ENCODE results near the gene ARL6IP1. TPM values are rescaled to one million over a fixed set of nuclear protein-coding genes. Genes with fewer than 3 reads are reported as not detected.

The ARL6IP1 gene
- total RNA-seq, 1 experiment from 2014 or later = 172 TPM

DNA sequence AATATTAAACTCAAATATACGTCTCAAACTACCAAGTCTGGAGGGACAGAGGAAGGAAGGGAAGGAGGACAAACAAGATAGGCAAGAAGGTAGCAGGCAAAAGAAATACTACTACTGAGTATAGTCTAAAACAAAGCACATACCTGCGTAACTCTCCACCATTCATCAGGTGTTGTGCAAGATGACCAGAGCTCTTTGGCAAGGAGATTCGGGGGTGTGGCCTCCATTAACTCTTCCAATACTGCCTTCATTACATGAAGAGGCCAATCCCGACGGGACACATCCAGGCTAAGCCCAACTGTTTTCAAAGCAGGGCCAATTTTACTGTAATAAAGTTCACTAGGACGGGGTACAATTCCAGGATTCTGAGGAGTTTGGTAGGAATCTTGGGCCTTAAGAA lies 38.2 kb upstream of the ARL6IP1 start:
- ChIA-PET POLR2A (no interaction called here), CTCF (interaction anchor here (1.0 kb wide), 1 partner anchor 38 kb away, joined by 3 read pairs; the partner anchor contains the start of gene ARL6IP1)
- DNase-seq (ENCODE audit: low spot score) (no peak), ATAC-seq (peak; percentile 66)
- Mint-ChIP-seq H3K36me3 (peaks cover 85% of the 10 kb centered on the region), H3K27me3 (ENCODE audit: low read depth) (no peaks in the 10 kb centered on the region), H3K4me1 (no peaks in the 10 kb centered on the region), H3K27ac (peak overlapping the region; percentile 39), H3K9me3 (no peaks in the 10 kb centered on the region), H3K4me3 (no peak overlapping the region)
- no peak for TF ChIP-seq FOXK1 (CRISPR knock-in tag; IDR thresholded peaks at IDR 0.05)
- no peak for TF ChIP-seq GRHL2 (CRISPR knock-in tag; IDR thresholded peaks at IDR 0.05; ENCODE audit: insufficient replicate concordance, severe bottlenecking)
- TF ChIP-seq, protein P1, sequence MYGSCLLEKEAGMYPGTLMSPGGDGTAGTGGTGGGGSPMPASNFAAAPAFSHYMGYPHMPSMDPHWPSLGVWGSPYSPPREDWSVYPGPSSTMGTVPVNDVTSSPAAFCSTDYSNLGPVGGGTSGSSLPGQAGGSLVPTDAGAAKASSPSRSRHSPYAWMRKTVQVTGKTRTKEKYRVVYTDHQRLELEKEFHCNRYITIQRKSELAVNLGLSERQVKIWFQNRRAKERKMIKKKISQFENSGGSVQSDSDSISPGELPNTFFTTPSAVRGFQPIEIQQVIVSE (CRISPR knock-in tag; IDR thresholded peaks at IDR 0.05; ENCODE audit: borderline replicate concordance) = no peak

DNA sequence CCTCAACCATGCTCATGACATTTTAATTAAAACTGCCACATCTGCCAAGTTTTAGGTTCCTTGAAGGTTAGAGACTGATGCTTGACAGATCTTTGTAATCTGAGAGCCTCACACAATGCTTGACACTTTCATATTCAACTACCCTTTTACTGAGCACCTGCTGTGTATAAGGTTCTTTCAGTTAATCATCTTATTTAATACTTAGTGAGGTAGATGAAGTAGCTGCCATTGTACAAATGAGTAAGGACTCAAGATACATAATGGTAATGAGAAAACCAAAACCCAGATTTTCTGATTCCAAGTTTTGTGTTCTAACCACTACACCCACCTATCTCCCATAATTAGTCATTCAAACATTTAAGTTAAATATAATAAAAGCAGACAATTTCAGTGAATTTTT lies 35.4 kb upstream of the ARL6IP1 start:
- ATAC-seq (no peak), DNase-seq (ENCODE audit: low spot score) (no peak)
- Mint-ChIP-seq H3K36me3 (peaks cover 86% of the 10 kb centered on the region), H3K27ac (no peak overlapping the region), H3K9me3 (no peaks in the 10 kb centered on the region), H3K4me3 (no peak overlapping the region), H3K27me3 (ENCODE audit: low read depth) (no peaks in the 10 kb centered on the region), H3K4me1 (no peaks in the 10 kb centered on the region)
- TF ChIP-seq, protein P1 (CRISPR knock-in tag; IDR thresholded peaks at IDR 0.05; ENCODE audit: borderline replicate concordance) = no peak
- TF ChIP-seq NFE2L1 (CRISPR knock-in tag; IDR thresholded peaks at IDR 0.05) = no peak
- POLR2A ChIA-PET = no interaction called here
- CTCF ChIA-PET = no interaction called here

DNA sequence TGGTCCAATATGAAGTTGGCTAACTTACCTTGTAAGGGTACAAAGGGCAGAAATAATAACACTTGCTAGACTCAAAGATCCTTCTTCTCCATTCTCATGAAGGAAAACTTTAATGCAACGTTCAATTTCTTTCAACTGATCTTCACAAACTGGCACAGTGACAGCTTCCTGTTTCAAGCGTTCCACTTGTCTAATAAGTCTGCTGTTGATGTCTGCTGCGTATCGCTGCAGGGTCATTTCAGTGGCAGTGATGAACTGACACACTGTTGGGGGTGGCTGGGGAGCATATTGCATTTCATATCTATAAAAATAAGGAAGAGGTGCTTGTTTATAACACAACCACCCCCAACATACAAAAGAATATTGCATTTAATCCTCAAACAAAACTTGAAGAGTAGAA lies 33.5 kb upstream of the ARL6IP1 start:
- no peak for TF ChIP-seq ZNF232 (CRISPR knock-in tag; IDR thresholded peaks at IDR 0.05)
- 0 out of 2 replicates have a peak, but pooled peaks have one; percentile 59 for TF ChIP-seq ZNF317 (CRISPR knock-in tag; IDR thresholded peaks at IDR 0.05; ENCODE audit: borderline replicate concordance, low read depth)
- no peak overlapping the region for H3K27ac Mint-ChIP-seq
- H3K36me3 Mint-ChIP-seq = peaks cover 82% of the 10 kb centered on the region

DNA sequence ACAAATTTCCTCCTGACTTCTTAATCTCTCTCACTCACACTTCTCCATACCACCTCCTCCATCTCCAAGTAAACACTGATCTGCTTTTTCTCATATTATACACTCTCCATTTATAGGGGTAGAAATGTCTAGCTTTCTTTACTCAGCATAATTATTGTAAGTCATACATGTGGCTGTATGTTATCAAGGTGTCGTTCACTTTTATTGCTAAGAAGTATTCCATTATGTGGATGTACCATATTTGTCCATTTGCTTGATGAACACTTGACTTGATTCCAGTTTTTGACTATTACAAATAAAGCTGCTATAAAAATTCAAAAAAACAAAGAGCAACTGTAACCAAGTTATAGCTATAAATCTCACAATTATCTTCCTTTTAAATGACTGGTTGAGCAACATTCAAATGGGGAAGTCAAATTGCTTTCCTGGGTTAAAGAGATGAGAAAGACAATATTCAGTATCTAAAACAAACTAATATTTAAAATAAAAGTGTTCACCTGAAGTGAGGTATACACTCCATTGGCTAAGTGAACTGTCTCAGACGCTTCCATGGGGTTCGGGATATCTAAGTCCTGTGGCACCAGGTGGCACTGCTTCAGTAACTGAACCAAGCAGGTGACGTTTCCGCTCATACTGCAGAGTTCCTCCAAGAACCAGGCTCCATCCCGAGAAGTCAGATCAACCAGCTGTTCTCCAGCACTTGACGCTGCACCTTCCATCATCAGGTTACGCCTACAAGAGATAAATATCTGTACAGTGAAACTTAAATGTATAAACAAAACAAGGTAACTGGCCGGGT lies 32.6 kb upstream of the ARL6IP1 start:
- Mint-ChIP-seq H3K27ac (0 out of 2 replicates have a peak overlapping the region, but pooled peaks have one; percentile 19), H3K4me1 (no peaks in the 10 kb centered on the region), H3K27me3 (ENCODE audit: low read depth) (no peaks in the 10 kb centered on the region), H3K4me3 (no peak overlapping the region), H3K9me3 (no peaks in the 10 kb centered on the region), H3K36me3 (peaks cover 86% of the 10 kb centered on the region)
- ChIA-PET POLR2A (no interaction called here), CTCF (no interaction called here)
- DNase-seq (ENCODE audit: low spot score) (no peak), ATAC-seq (no peak)
- TF ChIP-seq FOXK1 (CRISPR knock-in tag; IDR thresholded peaks at IDR 0.05) (no peak), ZBTB21 (CRISPR knock-in tag; IDR thresholded peaks at IDR 0.05; ENCODE audit: borderline replicate concordance) (no peak), NR3C1 (CRISPR knock-in tag; conservative IDR thresholded peaks at IDR 0.05; ENCODE audit: low read depth) (no peak), ZNF263 (CRISPR knock-in tag; IDR thresholded peaks at IDR 0.05; ENCODE audit: low read depth) (no peak), FOXJ3 (CRISPR knock-in tag; IDR thresholded peaks at IDR 0.05; ENCODE audit: borderline replicate concordance) (no peak), ZNF121 (CRISPR knock-in tag; IDR thresholded peaks at IDR 0.05) (no peak), TEAD1 (CRISPR knock-in tag; IDR thresholded peaks at IDR 0.05) (no peak), ATF1 (CRISPR knock-in tag; IDR thresholded peaks at IDR 0.05) (no peak), FOXP1 (CRISPR knock-in tag; IDR thresholded peaks at IDR 0.05; ENCODE audit: borderline replicate concordance) (no peak), MYBL2 (CRISPR knock-in tag; IDR thresholded peaks at IDR 0.05) (no peak), PRRX2 (CRISPR knock-in tag; IDR thresholded peaks at IDR 0.05) (no peak)
- TF ChIP-seq, protein P2, sequence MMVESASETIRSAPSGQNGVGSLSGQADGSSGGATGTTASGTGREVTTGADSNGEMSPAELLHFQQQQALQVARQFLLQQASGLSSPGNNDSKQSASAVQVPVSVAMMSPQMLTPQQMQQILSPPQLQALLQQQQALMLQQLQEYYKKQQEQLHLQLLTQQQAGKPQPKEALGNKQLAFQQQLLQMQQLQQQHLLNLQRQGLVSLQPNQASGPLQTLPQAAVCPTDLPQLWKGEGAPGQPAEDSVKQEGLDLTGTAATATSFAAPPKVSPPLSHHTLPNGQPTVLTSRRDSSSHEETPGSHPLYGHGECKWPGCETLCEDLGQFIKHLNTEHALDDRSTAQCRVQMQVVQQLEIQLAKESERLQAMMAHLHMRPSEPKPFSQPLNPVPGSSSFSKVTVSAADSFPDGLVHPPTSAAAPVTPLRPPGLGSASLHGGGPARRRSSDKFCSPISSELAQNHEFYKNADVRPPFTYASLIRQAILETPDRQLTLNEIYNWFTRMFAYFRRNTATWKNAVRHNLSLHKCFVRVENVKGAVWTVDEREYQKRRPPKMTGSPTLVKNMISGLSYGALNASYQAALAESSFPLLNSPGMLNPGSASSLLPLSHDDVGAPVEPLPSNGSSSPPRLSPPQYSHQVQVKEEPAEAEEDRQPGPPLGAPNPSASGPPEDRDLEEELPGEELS (CRISPR knock-in tag; IDR thresholded peaks at IDR 0.05) = no peak
- TF ChIP-seq, protein P3, sequence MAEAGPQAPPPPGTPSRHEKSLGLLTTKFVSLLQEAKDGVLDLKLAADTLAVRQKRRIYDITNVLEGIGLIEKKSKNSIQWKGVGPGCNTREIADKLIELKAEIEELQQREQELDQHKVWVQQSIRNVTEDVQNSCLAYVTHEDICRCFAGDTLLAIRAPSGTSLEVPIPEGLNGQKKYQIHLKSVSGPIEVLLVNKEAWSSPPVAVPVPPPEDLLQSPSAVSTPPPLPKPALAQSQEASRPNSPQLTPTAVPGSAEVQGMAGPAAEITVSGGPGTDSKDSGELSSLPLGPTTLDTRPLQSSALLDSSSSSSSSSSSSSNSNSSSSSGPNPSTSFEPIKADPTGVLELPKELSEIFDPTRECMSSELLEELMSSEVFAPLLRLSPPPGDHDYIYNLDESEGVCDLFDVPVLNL (CRISPR knock-in tag; IDR thresholded peaks at IDR 0.05; ENCODE audit: borderline replicate concordance, low read depth) = no peak
- TF ChIP-seq, protein P4, sequence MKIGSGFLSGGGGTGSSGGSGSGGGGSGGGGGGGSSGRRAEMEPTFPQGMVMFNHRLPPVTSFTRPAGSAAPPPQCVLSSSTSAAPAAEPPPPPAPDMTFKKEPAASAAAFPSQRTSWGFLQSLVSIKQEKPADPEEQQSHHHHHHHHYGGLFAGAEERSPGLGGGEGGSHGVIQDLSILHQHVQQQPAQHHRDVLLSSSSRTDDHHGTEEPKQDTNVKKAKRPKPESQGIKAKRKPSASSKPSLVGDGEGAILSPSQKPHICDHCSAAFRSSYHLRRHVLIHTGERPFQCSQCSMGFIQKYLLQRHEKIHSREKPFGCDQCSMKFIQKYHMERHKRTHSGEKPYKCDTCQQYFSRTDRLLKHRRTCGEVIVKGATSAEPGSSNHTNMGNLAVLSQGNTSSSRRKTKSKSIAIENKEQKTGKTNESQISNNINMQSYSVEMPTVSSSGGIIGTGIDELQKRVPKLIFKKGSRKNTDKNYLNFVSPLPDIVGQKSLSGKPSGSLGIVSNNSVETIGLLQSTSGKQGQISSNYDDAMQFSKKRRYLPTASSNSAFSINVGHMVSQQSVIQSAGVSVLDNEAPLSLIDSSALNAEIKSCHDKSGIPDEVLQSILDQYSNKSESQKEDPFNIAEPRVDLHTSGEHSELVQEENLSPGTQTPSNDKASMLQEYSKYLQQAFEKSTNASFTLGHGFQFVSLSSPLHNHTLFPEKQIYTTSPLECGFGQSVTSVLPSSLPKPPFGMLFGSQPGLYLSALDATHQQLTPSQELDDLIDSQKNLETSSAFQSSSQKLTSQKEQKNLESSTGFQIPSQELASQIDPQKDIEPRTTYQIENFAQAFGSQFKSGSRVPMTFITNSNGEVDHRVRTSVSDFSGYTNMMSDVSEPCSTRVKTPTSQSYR (CRISPR knock-in tag; IDR thresholded peaks at IDR 0.05) = no peak
- TF ChIP-seq, protein P5, sequence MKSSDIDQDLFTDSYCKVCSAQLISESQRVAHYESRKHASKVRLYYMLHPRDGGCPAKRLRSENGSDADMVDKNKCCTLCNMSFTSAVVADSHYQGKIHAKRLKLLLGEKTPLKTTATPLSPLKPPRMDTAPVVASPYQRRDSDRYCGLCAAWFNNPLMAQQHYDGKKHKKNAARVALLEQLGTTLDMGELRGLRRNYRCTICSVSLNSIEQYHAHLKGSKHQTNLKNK (CRISPR knock-in tag; IDR thresholded peaks at IDR 0.05) = no peak

More for the DNA sequence above, 33.5 kb upstream of the ARL6IP1 start:
- Mint-ChIP-seq H3K27me3 (ENCODE audit: low read depth) (no peaks in the 10 kb centered on the region), H3K4me3 (no peak overlapping the region), H3K9me3 (no peaks in the 10 kb centered on the region), H3K4me1 (no peaks in the 10 kb centered on the region)
- no peak for DNase-seq (ENCODE audit: low spot score)
- no peak for ATAC-seq
- POLR2A ChIA-PET = no interaction called here
- CTCF ChIA-PET = no interaction called here
